Uterus (tissue), 2 donors: Measurements from ENCODE around the gene TEX53.

Experiments used
- POLR2A ChIP-seq, 2 donors: fragments of 450-650 bp; IDR thresholded peaks; one replicate each; pipeline ENCODE4 v1.6.1; 2016; ENCODE audit warnings: antibody characterized with exemption in 2 of 2, mild to moderate bottlenecking in 1 of 2, moderate library complexity in 1 of 2
- TF ChIP-seq, protein P1 (sequence below), 4 experiments: fragments of 200-600 bp in 2 of 4; fragments of 450-650 bp in 2 of 4; sonication (generic) in 2 of 4; IDR thresholded peaks; one replicate each; pipeline ENCODE4 v1.5.1; 2016 to 2019; ENCODE audit warnings: antibody characterized with exemption in 4 of 4, mild to moderate bottlenecking in 2 of 4, moderate library complexity in 1 of 4

DNA sequence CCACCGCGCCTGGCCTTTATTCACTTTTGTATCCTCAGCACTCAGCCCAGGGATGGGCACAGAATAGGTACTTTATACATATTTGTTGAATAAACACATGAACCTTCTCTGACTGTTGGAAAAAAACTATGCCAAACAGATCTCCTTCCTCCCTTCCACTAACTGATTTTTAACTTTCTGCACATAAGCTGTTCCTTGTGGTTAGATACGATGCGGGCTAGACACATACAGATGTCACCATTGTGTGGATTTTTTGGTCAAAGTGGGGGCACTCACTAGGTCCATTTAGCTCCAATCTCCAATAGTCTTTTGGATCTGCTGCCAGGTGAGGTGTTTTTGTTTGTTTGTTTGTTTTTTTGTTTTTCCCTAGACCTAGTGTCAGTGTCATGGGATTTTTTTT, 19.3 kb upstream of the TEX53 start:
- TF ChIP-seq POLR2A (IDR thresholded peaks at IDR 0.05) = no peak
- TF ChIP-seq, protein P1, sequence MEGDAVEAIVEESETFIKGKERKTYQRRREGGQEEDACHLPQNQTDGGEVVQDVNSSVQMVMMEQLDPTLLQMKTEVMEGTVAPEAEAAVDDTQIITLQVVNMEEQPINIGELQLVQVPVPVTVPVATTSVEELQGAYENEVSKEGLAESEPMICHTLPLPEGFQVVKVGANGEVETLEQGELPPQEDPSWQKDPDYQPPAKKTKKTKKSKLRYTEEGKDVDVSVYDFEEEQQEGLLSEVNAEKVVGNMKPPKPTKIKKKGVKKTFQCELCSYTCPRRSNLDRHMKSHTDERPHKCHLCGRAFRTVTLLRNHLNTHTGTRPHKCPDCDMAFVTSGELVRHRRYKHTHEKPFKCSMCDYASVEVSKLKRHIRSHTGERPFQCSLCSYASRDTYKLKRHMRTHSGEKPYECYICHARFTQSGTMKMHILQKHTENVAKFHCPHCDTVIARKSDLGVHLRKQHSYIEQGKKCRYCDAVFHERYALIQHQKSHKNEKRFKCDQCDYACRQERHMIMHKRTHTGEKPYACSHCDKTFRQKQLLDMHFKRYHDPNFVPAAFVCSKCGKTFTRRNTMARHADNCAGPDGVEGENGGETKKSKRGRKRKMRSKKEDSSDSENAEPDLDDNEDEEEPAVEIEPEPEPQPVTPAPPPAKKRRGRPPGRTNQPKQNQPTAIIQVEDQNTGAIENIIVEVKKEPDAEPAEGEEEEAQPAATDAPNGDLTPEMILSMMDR (IDR thresholded peaks at IDR 0.05) = no peak
